WTC11 (cell line): ENCODE results near the gene POC1A.

ENCODE experiments used
- CTCF ChIP-seq: fragments of 200-600 bp; IDR thresholded peaks from 2 replicates; pipeline ENCODE4 v1.8.0; 2022; ENCODE audit warnings: antibody characterized with exemption
- ELF4 ChIP-seq: sonication (generic); formaldehyde crosslinking; IDR thresholded peaks from 2 replicates; pipeline ENCODE4 v1.8.1; 2022; ENCODE audit warnings: low read depth, mild to moderate bottlenecking, moderate library complexity, missing genetic modification reagents
- IRF1 ChIP-seq: sonication (generic); formaldehyde crosslinking; IDR thresholded peaks from 2 replicates; pipeline ENCODE4 v1.8.0; 2023; ENCODE audit warnings: missing genetic modification reagents
- IRF2 ChIP-seq: sonication (generic); formaldehyde crosslinking; IDR thresholded peaks from 2 replicates; pipeline ENCODE4 v1.8.0; 2022; ENCODE audit warnings: low read depth, missing genetic modification reagents, borderline replicate concordance
- JUN ChIP-seq: sonication (generic); formaldehyde crosslinking; IDR thresholded peaks from 2 replicates; pipeline ENCODE4 v1.8.0; 2023; ENCODE audit warnings: mild to moderate bottlenecking, missing genetic modification reagents
- MYBL2 ChIP-seq: sonication (generic); formaldehyde crosslinking; IDR thresholded peaks from 2 replicates; pipeline ENCODE4 v1.8.1; 2023; ENCODE audit warnings: mild to moderate bottlenecking, moderate library complexity, missing genetic modification reagents
- NR3C1 ChIP-seq: sonication (generic); formaldehyde crosslinking; conservative IDR thresholded peaks from 2 replicates; pipeline ENCODE4 v1.8.1; 2023; ENCODE audit warnings: low read depth, mild to moderate bottlenecking, missing genetic modification reagents
- OVOL2 ChIP-seq: fragments of 250-450 bp; sonication (Bioruptor Pico); IDR thresholded peaks from 2 replicates; pipeline ENCODE4 v1.9.0; 2021; ENCODE audit warnings: mild to moderate bottlenecking, borderline replicate concordance
- ZBTB21 ChIP-seq: sonication (generic); formaldehyde crosslinking; IDR thresholded peaks from 2 replicates; pipeline ENCODE4 v1.8.1; 2023; ENCODE audit warnings: mild to moderate bottlenecking, missing genetic modification reagents, borderline replicate concordance
- ZNF121 ChIP-seq: sonication (generic); formaldehyde crosslinking; IDR thresholded peaks from 2 replicates; pipeline ENCODE4 v1.8.0; 2023; ENCODE audit warnings: missing genetic modification reagents
- TF ChIP-seq, protein P1 (sequence below): sonication (generic); formaldehyde crosslinking; IDR thresholded peaks from 2 replicates; pipeline ENCODE4 v1.8.0; 2022; ENCODE audit warnings: mild to moderate bottlenecking, missing genetic modification reagents
- TF ChIP-seq, protein P2 (sequence below): sonication (generic); formaldehyde crosslinking; IDR thresholded peaks from 2 replicates; pipeline ENCODE4 v1.8.0; 2022; ENCODE audit warnings: mild to moderate bottlenecking, missing genetic modification reagents

DNA sequence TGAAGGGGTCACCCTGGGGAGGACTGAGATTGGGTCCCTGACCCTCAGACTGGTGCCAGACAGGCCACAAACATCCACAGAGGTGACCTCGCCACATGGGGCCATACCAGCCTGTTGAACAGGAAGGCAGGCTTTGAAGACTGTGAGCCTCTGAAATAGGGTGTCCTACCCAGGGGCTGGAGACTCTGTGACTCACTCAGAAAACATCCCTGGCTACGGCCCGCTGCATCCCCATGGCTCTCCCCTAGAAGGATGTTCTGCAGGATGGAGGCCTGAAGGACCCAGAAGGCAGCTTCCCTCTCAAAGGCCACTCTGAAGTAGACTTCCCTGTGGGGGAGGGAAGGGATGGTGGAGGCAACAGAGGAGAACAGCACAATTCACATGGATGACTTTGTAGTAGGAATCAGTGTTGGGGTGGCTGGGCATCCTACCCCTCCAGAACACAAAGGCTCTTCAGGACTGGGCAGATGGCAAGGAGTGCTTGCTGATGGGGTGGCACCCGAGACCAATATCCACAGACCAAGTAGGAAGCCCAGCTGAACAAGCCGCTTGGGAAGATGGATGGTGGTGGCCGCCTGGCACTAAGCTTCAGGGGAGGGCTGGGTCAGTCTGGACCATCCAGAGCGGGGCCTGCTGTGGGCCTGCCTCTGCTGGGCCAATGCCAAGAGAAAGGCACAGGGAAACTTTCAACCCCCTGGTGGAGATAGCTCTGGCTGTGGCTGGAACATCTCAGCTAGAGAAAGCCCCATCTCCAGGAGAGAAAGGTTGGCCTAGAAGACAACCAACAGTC is 60.3 kb downstream of the POC1A start:
- TF ChIP-seq JUN (CRISPR knock-in tag) = no peak
- no peak for TF ChIP-seq MYBL2
- no peak for TF ChIP-seq CTCF
- no peak for TF ChIP-seq ELF4 (CRISPR knock-in tag)
- TF ChIP-seq, protein P1, sequence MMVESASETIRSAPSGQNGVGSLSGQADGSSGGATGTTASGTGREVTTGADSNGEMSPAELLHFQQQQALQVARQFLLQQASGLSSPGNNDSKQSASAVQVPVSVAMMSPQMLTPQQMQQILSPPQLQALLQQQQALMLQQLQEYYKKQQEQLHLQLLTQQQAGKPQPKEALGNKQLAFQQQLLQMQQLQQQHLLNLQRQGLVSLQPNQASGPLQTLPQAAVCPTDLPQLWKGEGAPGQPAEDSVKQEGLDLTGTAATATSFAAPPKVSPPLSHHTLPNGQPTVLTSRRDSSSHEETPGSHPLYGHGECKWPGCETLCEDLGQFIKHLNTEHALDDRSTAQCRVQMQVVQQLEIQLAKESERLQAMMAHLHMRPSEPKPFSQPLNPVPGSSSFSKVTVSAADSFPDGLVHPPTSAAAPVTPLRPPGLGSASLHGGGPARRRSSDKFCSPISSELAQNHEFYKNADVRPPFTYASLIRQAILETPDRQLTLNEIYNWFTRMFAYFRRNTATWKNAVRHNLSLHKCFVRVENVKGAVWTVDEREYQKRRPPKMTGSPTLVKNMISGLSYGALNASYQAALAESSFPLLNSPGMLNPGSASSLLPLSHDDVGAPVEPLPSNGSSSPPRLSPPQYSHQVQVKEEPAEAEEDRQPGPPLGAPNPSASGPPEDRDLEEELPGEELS (CRISPR knock-in tag) = no peak
- TF ChIP-seq, protein P2, sequence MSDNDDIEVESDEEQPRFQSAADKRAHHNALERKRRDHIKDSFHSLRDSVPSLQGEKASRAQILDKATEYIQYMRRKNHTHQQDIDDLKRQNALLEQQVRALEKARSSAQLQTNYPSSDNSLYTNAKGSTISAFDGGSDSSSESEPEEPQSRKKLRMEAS (CRISPR knock-in tag) = no peak
- TF ChIP-seq IRF1 (CRISPR knock-in tag) = no peak
- TF ChIP-seq ZNF121 (CRISPR knock-in tag) = no peak
- TF ChIP-seq NR3C1 (CRISPR knock-in tag) = no peak
- TF ChIP-seq IRF2 = no peak
- no peak for TF ChIP-seq OVOL2 (CRISPR knock-in tag)
- TF ChIP-seq ZBTB21 (CRISPR knock-in tag) = no peak
